A549 (cell line): ENCODE results near the gene LRPPRC. TPM values are rescaled to one million over a fixed set of nuclear protein-coding genes. Genes with fewer than 3 reads are reported as not detected.

Experiments
- BCL3 ChIP-seq: fragments of >200 bp; sonication (Bioruptor Twin); formaldehyde crosslinking; IDR thresholded peaks from 3 replicates; pipeline ENCODE4 v1.6.1; 2016
- CHD2 ChIP-seq: fragments of 150-350 bp; IDR thresholded peaks from 2 replicates; pipeline ENCODE4 v1.6.1; 2014; ENCODE audit warnings: low read length; ENCODE audit not compliant: partially characterized antibody
- EHF ChIP-seq: fragments of 250-450 bp; sonication (Bioruptor Pico); IDR thresholded peaks from 2 replicates; pipeline ENCODE4 v1.5.0; 2020; ENCODE audit warnings: mild to moderate bottlenecking
- EHMT2 ChIP-seq: fragments of 200-600 bp; sonication (generic); IDR thresholded peaks from 2 replicates; pipeline ENCODE4 v1.6.1; 2016; ENCODE audit warnings: antibody characterized with exemption, low read depth, mild to moderate bottlenecking, moderate library complexity
- EP300 ChIP-seq, 2 experiments: fragments of >200 bp; sonication (Bioruptor Twin); formaldehyde crosslinking; IDR thresholded peaks; 2 replicates in 1 of 2; 3 replicates in 1 of 2; pipeline ENCODE4 v1.6.1; 2016 to 2017
- ESRRA ChIP-seq: fragments of 150-350 bp; IDR thresholded peaks from 2 replicates; pipeline ENCODE4 v1.6.1; 2014; ENCODE audit warnings: mild to moderate bottlenecking, low read length, borderline replicate concordance
- FOSB ChIP-seq: fragments of 250-450 bp; sonication (Bioruptor Pico); IDR thresholded peaks from 2 replicates; pipeline ENCODE4 v1.5.0; 2020; ENCODE audit warnings: mild to moderate bottlenecking, moderate library complexity
- FOSL2 ChIP-seq, 2 experiments: fragments of 450-650 bp in 1 of 2; fragments of >200 bp in 1 of 2; sonication (Bioruptor Twin) in 1 of 2; formaldehyde crosslinking; IDR thresholded peaks; 2 replicates each; pipeline versions ENCODE4 v1.5.0 to v1.6.1; 2016 to 2020; ENCODE audit warnings: mild to moderate bottlenecking in 1 of 2, moderate library complexity in 1 of 2
- FOXS1 ChIP-seq: fragments of 250-450 bp; sonication (Bioruptor Pico); IDR thresholded peaks from 2 replicates; pipeline ENCODE4 v1.5.0; 2020; ENCODE audit warnings: mild to moderate bottlenecking, moderate library complexity
- HEYL ChIP-seq: fragments of 250-450 bp; sonication (Bioruptor Pico); IDR thresholded peaks from 2 replicates; pipeline ENCODE4 v1.8.0; 2021; ENCODE audit warnings: mild to moderate bottlenecking, moderate library complexity
- JUN ChIP-seq, 2 experiments: fragments of >200 bp; sonication (Bioruptor Twin); formaldehyde crosslinking; IDR thresholded peaks; 2 replicates in 1 of 2; 3 replicates in 1 of 2; pipeline ENCODE4 v1.6.1; 2016 to 2017
- JUNB ChIP-seq: fragments of >200 bp; sonication (Bioruptor Twin); formaldehyde crosslinking; IDR thresholded peaks from 2 replicates; pipeline ENCODE4 v1.6.1; 2016
- KDM5A ChIP-seq: fragments of 200-600 bp; sonication (generic); IDR thresholded peaks from 2 replicates; pipeline ENCODE4 v1.6.1; 2016; ENCODE audit warnings: antibody characterized with exemption, mild to moderate bottlenecking
- MAFK ChIP-seq: fragments of 450-650 bp; IDR thresholded peaks from 2 replicates; pipeline ENCODE4 v1.6.1; 2014; ENCODE audit not compliant: partially characterized antibody
- MAX ChIP-seq: IDR thresholded peaks from 2 replicates; pipeline ENCODE4 v1.6.1; 2012
- MAZ ChIP-seq: fragments of 150-350 bp; IDR thresholded peaks from 2 replicates; pipeline ENCODE4 v1.6.1; 2014; ENCODE audit warnings: antibody characterized with exemption, low read depth, low read length, borderline replicate concordance
- NFE2L2 ChIP-seq: fragments of 150-350 bp; conservative IDR thresholded peaks from 2 replicates; pipeline ENCODE4 v1.6.1; 2014; ENCODE audit warnings: low read length
- NPAS2 ChIP-seq: fragments of 250-450 bp; sonication (Bioruptor Pico); IDR thresholded peaks from 2 replicates; pipeline ENCODE4 v1.8.0; 2022; ENCODE audit warnings: mild to moderate bottlenecking, moderate library complexity, borderline replicate concordance
- RCOR1 ChIP-seq: fragments of 150-350 bp; IDR thresholded peaks from 2 replicates; pipeline ENCODE4 v1.6.1; 2014; ENCODE audit warnings: antibody characterized with exemption, low read length, low read depth
- RFX5 ChIP-seq: fragments of 450-650 bp; IDR thresholded peaks from 2 replicates; pipeline ENCODE4 v1.7.1; 2014; ENCODE audit warnings: antibody characterized with exemption, mild to moderate bottlenecking, moderate library complexity
- TFCP2L1 ChIP-seq: fragments of 250-450 bp; sonication (Bioruptor Pico); IDR thresholded peaks from 2 replicates; pipeline ENCODE4 v1.5.0; 2021; ENCODE audit warnings: mild to moderate bottlenecking
- ZC3H11A ChIP-seq: fragments of 450-650 bp; IDR thresholded peaks from 2 replicates; pipeline ENCODE4 v1.6.1; 2014; ENCODE audit warnings: antibody characterized with exemption, mild to moderate bottlenecking
- ZSCAN20 ChIP-seq: fragments of 250-450 bp; sonication (Bioruptor Pico); IDR thresholded peaks from 2 replicates; pipeline ENCODE4 v1.8.0; 2022; ENCODE audit warnings: mild to moderate bottlenecking, moderate library complexity
- polyA plus RNA-seq, 4 experiments: library from polyadenylated mRNA; depleted of rRNA in 3 of 4; stranded (reverse); fragments of >200 nt; fragmentation: RNase III in 1 of 4; extraction: RNeasy Plus Mini Kit Qiagen cat#74134 plus additional on column Dnase treatment in 1 of 4; gene quantifications; 2 replicates in 3 of 4; 3 replicates in 1 of 4; pipeline ENCODE4 v1.2.3, GENCODE V29; 2011 to 2017
- TF ChIP-seq, protein P1 (sequence below): fragments of 250-450 bp; sonication (Bioruptor Pico); IDR thresholded peaks from 2 replicates; pipeline ENCODE4 v1.5.0; 2021; ENCODE audit warnings: mild to moderate bottlenecking, moderate library complexity, borderline replicate concordance
- TF ChIP-seq, protein P2 (sequence below): fragments of >200 bp; sonication (Bioruptor Twin); formaldehyde crosslinking; IDR thresholded peaks from 3 replicates; pipeline ENCODE4 v1.5.1; 2016

Gene LRPPRC
- polyA plus RNA-seq, 2 of the 4 experiments (the other 2 are of a cell fraction) = 84.6 to 269 TPM

- TF ChIP-seq ESRRA (no peak), FOSL2 (IDR thresholded peaks at IDR 0.05) (no peak), FOSL2 (CRISPR knock-in tag; IDR thresholded peaks at IDR 0.05) (no peak), EP300 (IDR thresholded peaks at IDR 0.05) (no peak; a peak in 1 of 5 replicates), KDM5A (peak; percentile 94), FOXS1 (no peak), TFCP2L1 (CRISPR knock-in tag) (no peak), FOSB (no peak), ZC3H11A (no peak), EHF (CRISPR knock-in tag) (no peak), NPAS2 (CRISPR knock-in tag) (no peak), HEYL (no peak), EHMT2 (no peak), RCOR1 (no peak), JUN (IDR thresholded peaks at IDR 0.05) (peak; percentile 89 to 94), MAFK (no peak), NFE2L2 (no peak), BCL3 (peak; percentile 59; the same call in 2 of the 3 replicates), MAX (peak; percentile 96), ZSCAN20 (no peak), JUNB (no peak), CHD2 (no peak), MAZ (no peak), RFX5 (no peak)
- TF ChIP-seq, protein P1, sequence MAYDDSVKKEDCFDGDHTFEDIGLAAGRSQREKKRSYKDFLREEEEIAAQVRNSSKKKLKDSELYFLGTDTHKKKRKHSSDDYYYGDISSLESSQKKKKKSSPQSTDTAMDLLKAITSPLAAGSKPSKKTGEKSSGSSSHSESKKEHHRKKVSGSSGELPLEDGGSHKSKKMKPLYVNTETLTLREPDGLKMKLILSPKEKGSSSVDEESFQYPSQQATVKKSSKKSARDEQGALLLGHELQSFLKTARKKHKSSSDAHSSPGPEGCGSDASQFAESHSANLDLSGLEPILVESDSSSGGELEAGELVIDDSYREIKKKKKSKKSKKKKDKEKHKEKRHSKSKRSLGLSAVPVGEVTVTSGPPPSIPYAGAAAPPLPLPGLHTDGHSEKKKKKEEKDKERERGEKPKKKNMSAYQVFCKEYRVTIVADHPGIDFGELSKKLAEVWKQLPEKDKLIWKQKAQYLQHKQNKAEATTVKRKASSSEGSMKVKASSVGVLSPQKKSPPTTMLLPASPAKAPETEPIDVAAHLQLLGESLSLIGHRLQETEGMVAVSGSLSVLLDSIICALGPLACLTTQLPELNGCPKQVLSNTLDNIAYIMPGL (CRISPR knock-in tag) = peak; percentile 23; the same call in 1 of the 2 replicates
- TF ChIP-seq, protein P2, sequence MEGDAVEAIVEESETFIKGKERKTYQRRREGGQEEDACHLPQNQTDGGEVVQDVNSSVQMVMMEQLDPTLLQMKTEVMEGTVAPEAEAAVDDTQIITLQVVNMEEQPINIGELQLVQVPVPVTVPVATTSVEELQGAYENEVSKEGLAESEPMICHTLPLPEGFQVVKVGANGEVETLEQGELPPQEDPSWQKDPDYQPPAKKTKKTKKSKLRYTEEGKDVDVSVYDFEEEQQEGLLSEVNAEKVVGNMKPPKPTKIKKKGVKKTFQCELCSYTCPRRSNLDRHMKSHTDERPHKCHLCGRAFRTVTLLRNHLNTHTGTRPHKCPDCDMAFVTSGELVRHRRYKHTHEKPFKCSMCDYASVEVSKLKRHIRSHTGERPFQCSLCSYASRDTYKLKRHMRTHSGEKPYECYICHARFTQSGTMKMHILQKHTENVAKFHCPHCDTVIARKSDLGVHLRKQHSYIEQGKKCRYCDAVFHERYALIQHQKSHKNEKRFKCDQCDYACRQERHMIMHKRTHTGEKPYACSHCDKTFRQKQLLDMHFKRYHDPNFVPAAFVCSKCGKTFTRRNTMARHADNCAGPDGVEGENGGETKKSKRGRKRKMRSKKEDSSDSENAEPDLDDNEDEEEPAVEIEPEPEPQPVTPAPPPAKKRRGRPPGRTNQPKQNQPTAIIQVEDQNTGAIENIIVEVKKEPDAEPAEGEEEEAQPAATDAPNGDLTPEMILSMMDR = no peak
Observed at GRCh38 chr2:43995733-43996533, at the start of gene LRPPRC (continued).
